HCT116 (cell line): Measurements from ENCODE around the gene ADGRG6.

Source experiments
- CBX3 ChIP-seq: IDR thresholded peaks from 2 replicates; pipeline ENCODE4 v1.6.1; 2012; ENCODE audit warnings: low read depth
- CEBPB ChIP-seq: IDR thresholded peaks from 2 replicates; pipeline ENCODE4 v1.6.1; 2012; ENCODE audit warnings: low read depth
- CTCF ChIP-seq, 3 experiments: fragments of 200-600 bp in 1 of 3; sonication (generic) in 1 of 3; IDR thresholded peaks in 2 of 3; conservative IDR thresholded peaks in 1 of 3; 2 replicates each; pipeline ENCODE4 v1.5.1; 2012 to 2017; ENCODE audit warnings: low read depth in 2 of 3, low read length in 2 of 3, antibody characterized with exemption in 1 of 3, borderline replicate concordance in 1 of 3, control low read depth in 1 of 3, mild to moderate bottlenecking in 1 of 3, mixed read lengths in 1 of 3, mixed run types in 1 of 3, moderate library complexity in 1 of 3; ENCODE audit not compliant: insufficient read depth in 1 of 3
- EZH2 ChIP-seq: fragments of 200-600 bp; sonication (generic); IDR thresholded peaks from 2 replicates; pipeline ENCODE4 v1.6.1; 2017; ENCODE audit warnings: antibody characterized with exemption, mixed run types
- FOSL1 ChIP-seq: IDR thresholded peaks from 2 replicates; pipeline ENCODE4 v1.6.1; 2012; ENCODE audit warnings: low read depth
- JUND ChIP-seq: IDR thresholded peaks from 2 replicates; pipeline ENCODE4 v1.6.1; 2012
- MAX ChIP-seq: IDR thresholded peaks from 2 replicates; pipeline ENCODE4 v1.6.1; 2012
- POLR2A ChIP-seq: IDR thresholded peaks from 2 replicates; pipeline ENCODE4 v1.7.0; 2011; ENCODE audit warnings: borderline replicate concordance; ENCODE audit not compliant: insufficient read depth, insufficient read length; ENCODE audit errors: extremely low read depth
- RAD21 ChIP-seq: IDR thresholded peaks from 2 replicates; pipeline ENCODE4 v1.6.1; 2012; ENCODE audit warnings: low read depth, mild to moderate bottlenecking
- SIN3A ChIP-seq: IDR thresholded peaks from 2 replicates; pipeline ENCODE4 v1.6.1; 2012; ENCODE audit warnings: low read depth
- SP1 ChIP-seq: IDR thresholded peaks from 2 replicates; pipeline ENCODE4 v1.6.1; 2012; ENCODE audit warnings: low read depth
- YY1 ChIP-seq: IDR thresholded peaks from 2 replicates; pipeline ENCODE4 v1.6.1; 2011; ENCODE audit warnings: low read length, low read depth, moderate library complexity, mild to moderate bottlenecking; ENCODE audit not compliant: insufficient replicate concordance; ENCODE audit errors: extremely low read depth

- TF ChIP-seq SP1 (no peak), FOSL1 (no peak), CBX3 (no peak), CTCF (IDR thresholded peaks at IDR 0.05 in 2 of 3, conservative IDR thresholded peaks at IDR 0.05 in 1 of 3; ENCODE audit: borderline replicate concordance in 1 of 3, insufficient read depth in 1 of 3, low read depth in 2 of 3, low read length in 2 of 3) (no peak), POLR2A (no peak), CEBPB (no peak), SIN3A (no peak), JUND (no peak), RAD21 (no peak), EZH2 (no peak), YY1 (no peak), MAX (no peak)
These were observed 20.8 kb downstream of the ADGRG6 start for GRCh38 chr6:142322504-142323198.
